Calu3 (cell line): ENCODE data around the gene SYN1. TPM values are rescaled to one million over a fixed set of nuclear protein-coding genes. Genes with fewer than 3 reads are reported as not detected.

Experiments used
- BruUV-seq: library from RNA; stranded (reverse); fragments of 400-500 nt; replicated peaks from 2 replicates; lab custom pipeline; 2021; lab: Mats Ljungman, UMichigan
- CTCF ChIA-PET: fragments of 300-600 bp; sonication (Branson Sonifier 250); formaldehyde crosslinking; loops from one replicate; lab custom pipeline; 2022; ENCODE audit warnings: antibody characterized with exemption; lab: Charles Lee
- DNase-seq: peaks from one replicate; pipeline ENCODE4 v3.0.0; 2022
- H3K27ac Mint-ChIP-seq: one replicate; pipeline ENCODE4 v1.8.0; 2022; ENCODE audit warnings: mixed read lengths; ENCODE audit not compliant: unreplicated experiment
- H3K27me3 Mint-ChIP-seq: one replicate; pipeline ENCODE4 v1.8.0; 2022; ENCODE audit warnings: mixed read lengths; ENCODE audit not compliant: unreplicated experiment
- H3K36me3 Mint-ChIP-seq: one replicate; pipeline ENCODE4 v1.8.0; 2022; ENCODE audit warnings: mild to moderate bottlenecking, moderate library complexity, mixed read lengths; ENCODE audit not compliant: insufficient read depth, unreplicated experiment
- H3K4me1 Mint-ChIP-seq: one replicate; pipeline ENCODE4 v1.8.0; 2022; ENCODE audit warnings: mild to moderate bottlenecking, low read depth, mixed read lengths; ENCODE audit not compliant: unreplicated experiment
- H3K4me3 Mint-ChIP-seq: one replicate; pipeline ENCODE4 v1.8.0; 2022; ENCODE audit warnings: mild to moderate bottlenecking, low read depth, moderate library complexity, mixed read lengths; ENCODE audit not compliant: unreplicated experiment
- H3K9me3 Mint-ChIP-seq: one replicate; pipeline ENCODE4 v1.8.0; 2022; ENCODE audit warnings: low read depth, mixed read lengths; ENCODE audit not compliant: unreplicated experiment
- CTCF ChIP-seq: fragments of 200-600 bp; IDR thresholded peaks from one replicate; pipeline ENCODE4 v1.8.0; 2022; ENCODE audit warnings: antibody characterized with exemption; ENCODE audit not compliant: unreplicated experiment
- intact Hi-C: fragments of 100-400 bp; cut with micrococcal nuclease; formaldehyde crosslinking; loops from one replicate; pipeline ENCODE4 v1.10.0; 2022; ENCODE audit not compliant: unreplicated experiment
- total RNA-seq: library from RNA; stranded (reverse); gene quantifications from 2 replicates; pipeline ENCODE4 v1.2.3, GENCODE V29; 2022

Gene SYN1
- total RNA-seq, 1 experiment from 2014 or later = 0.21 TPM

- CTCF ChIA-PET = no interaction called here
Measured at GRCh38 chrX:47562615-47563243, 56.9 kb downstream of the SYN1 start.

GRCh38 chrX:47561659-47562151, 58.0 kb downstream of the SYN1 start:
- H3K27me3 Mint-ChIP-seq = no peaks in the 10 kb centered on the region
- CTCF ChIA-PET = no interaction called here
- peaks cover 15% of the 10 kb centered on the region for H3K4me1 Mint-ChIP-seq
- DNase-seq = no peak
- intact Hi-C loops = loop anchor here (10.0 kb wide), 2 partner anchors 63 to 93 kb away; partner anchors contain the start of genes CFP, ELK1 and UXT
- H3K4me3 Mint-ChIP-seq = peak overlapping the region; percentile 95
- no peak for TF ChIP-seq CTCF
- no peaks in the 10 kb centered on the region for H3K9me3 Mint-ChIP-seq
- H3K27ac Mint-ChIP-seq = peak overlapping the region; percentile 99
- BruUV-seq = TSS peak; percentile 41
- peaks cover 32% of the 10 kb centered on the region for H3K36me3 Mint-ChIP-seq

More at GRCh38 chrX:47562615-47563243, 56.9 kb downstream of the SYN1 start:
- Mint-ChIP-seq H3K27ac (no peak overlapping the region), H3K4me3 (peak overlapping the region; percentile 95), H3K4me1 (peaks cover 14% of the 10 kb centered on the region), H3K36me3 (peaks cover 31% of the 10 kb centered on the region), H3K9me3 (no peaks in the 10 kb centered on the region), H3K27me3 (no peaks in the 10 kb centered on the region)
- TF ChIP-seq CTCF = peak; percentile 18
- BruUV-seq = no TSS peak
- intact Hi-C loops = loop anchor here (10.0 kb wide), 2 partner anchors 62 to 92 kb away; partner anchors contain the start of genes CFP, ELK1 and UXT
- no peak for DNase-seq

GRCh38 chrX:47560934-47561658, 58.6 kb downstream of the SYN1 start, which contains the start of gene ARAF:
ARAF (plus strand) TSS chrX:47561205; CDS start chrX:47562968, 1,763 bp downstream.
- CTCF ChIA-PET = no interaction called here
- peak within 1 kb of the TSS; percentile 95 for H3K4me3 Mint-ChIP-seq
- intact Hi-C loops = loop anchor here (10.0 kb wide), 2 partner anchors 64 to 94 kb away; partner anchors contain the start of genes CFP, ELK1 and UXT
- H3K27ac Mint-ChIP-seq = peak within 1 kb of the TSS; percentile 99
- no TSS peak for BruUV-seq
- H3K27me3 Mint-ChIP-seq = no peaks in the 10 kb centered on the region
- DNase-seq = peak; percentile 97
- H3K9me3 Mint-ChIP-seq = no peaks in the 10 kb centered on the region
- H3K4me1 Mint-ChIP-seq = peaks cover 21% of the 10 kb centered on the region
- H3K36me3 Mint-ChIP-seq = peaks cover 35% of the 10 kb centered on the region
- TF ChIP-seq CTCF = no peak

GRCh38 chrX:47560179-47560933, 59.3 kb downstream of the SYN1 start:
- H3K36me3 Mint-ChIP-seq = peaks cover 39% of the 10 kb centered on the region
- peak overlapping the region; percentile 95 for H3K4me3 Mint-ChIP-seq
- TSS peak; percentile 73 for BruUV-seq
- TF ChIP-seq CTCF = no peak
- CTCF ChIA-PET = no interaction called here
- no peaks in the 10 kb centered on the region for H3K27me3 Mint-ChIP-seq
- H3K9me3 Mint-ChIP-seq = no peaks in the 10 kb centered on the region
- DNase-seq = no peak
- peaks cover 26% of the 10 kb centered on the region for H3K4me1 Mint-ChIP-seq
- H3K27ac Mint-ChIP-seq = peak overlapping the region; percentile 99
- intact Hi-C loops = loop anchor here (10.0 kb wide), 2 partner anchors 64 to 94 kb away; partner anchors contain the start of genes CFP, ELK1 and UXT
